Measurements from ENCODE around the gene TSKS. TPM values are rescaled to one million over a fixed set of nuclear protein-coding genes. Genes with fewer than 3 reads are reported as not detected.

Gene TSKS
- total and polyA plus RNA-seq, 7 donors, result 0.36 to 1.2 (median 0.83) TPM; not detected in 4

DNA sequence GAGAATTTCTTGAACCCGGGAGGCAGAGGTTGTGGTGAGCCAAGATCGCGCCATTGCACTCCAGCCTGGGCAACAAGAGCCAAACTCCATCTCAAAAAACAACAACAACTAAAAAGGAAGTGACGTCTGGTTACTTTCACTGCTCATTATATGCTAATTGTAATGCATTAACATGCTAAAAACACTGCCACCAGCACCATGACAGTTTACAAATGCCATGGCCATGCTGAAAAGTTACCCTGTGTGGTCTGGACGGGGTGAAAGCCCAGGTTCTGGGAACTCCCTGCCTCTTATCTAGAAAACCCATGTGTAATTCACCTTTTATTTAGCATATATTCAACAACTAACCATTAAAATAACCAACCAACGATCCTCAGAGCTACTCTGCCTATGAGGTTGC lies 44.1 kb downstream of the TSKS start:
- DNase-seq, result no peak
- Histone ChIP-seq H3K4me3 (no peak overlapping the region), H3K27me3 (no peaks in the 10 kb centered on the region), H3K9me3 (no peaks in the 10 kb centered on the region), H3K27ac (peak overlapping the region in 1 of 4 donors; percentile 34), H3K36me3 (no peaks in the 10 kb centered on the region), H3K4me1 (no peaks in the 10 kb centered on the region)
- 63 to 82% methylated on average over 6 of the region's 6 CpGs for WGBS, 2 donors
- intact Hi-C loops (cut with DNase I), result no loop called here
- TF ChIP-seq POLR2AphosphoS5 (IDR thresholded peaks at IDR 0.05) (no peak), EP300 (IDR thresholded peaks at IDR 0.05) (no peak), POLR2A (IDR thresholded peaks at IDR 0.05) (no peak)
- TF ChIP-seq, protein P1, sequence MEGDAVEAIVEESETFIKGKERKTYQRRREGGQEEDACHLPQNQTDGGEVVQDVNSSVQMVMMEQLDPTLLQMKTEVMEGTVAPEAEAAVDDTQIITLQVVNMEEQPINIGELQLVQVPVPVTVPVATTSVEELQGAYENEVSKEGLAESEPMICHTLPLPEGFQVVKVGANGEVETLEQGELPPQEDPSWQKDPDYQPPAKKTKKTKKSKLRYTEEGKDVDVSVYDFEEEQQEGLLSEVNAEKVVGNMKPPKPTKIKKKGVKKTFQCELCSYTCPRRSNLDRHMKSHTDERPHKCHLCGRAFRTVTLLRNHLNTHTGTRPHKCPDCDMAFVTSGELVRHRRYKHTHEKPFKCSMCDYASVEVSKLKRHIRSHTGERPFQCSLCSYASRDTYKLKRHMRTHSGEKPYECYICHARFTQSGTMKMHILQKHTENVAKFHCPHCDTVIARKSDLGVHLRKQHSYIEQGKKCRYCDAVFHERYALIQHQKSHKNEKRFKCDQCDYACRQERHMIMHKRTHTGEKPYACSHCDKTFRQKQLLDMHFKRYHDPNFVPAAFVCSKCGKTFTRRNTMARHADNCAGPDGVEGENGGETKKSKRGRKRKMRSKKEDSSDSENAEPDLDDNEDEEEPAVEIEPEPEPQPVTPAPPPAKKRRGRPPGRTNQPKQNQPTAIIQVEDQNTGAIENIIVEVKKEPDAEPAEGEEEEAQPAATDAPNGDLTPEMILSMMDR (IDR thresholded peaks at IDR 0.05), result no peak

- H3K27me3 ChIP-seq, result no peaks in the 10 kb centered on the region
- H3K9me3 ChIP-seq, result no peaks in the 10 kb centered on the region
- no peak overlapping the region for H3K4me3 ChIP-seq
- no peak for DNase-seq
- H3K36me3 ChIP-seq, result no peaks in the 10 kb centered on the region
- H3K4me1 ChIP-seq, result no peaks in the 10 kb centered on the region
- no peak for TF ChIP-seq POLR2AphosphoS5 (IDR thresholded peaks at IDR 0.05)
- TF ChIP-seq, protein P1 (IDR thresholded peaks at IDR 0.05), result no peak
- no peak for TF ChIP-seq EP300 (IDR thresholded peaks at IDR 0.05)
- no peak for TF ChIP-seq POLR2A (IDR thresholded peaks at IDR 0.05)
- WGBS, 2 donors, result 73 to 87% methylated on average over 8 of the region's 8 CpGs
- intact Hi-C loops (cut with DNase I), result no loop called here
- peak overlapping the region in 1 of 4 donors; percentile 34 for H3K27ac ChIP-seq
These were observed 44.6 kb downstream of the TSKS start for GRCh38 chr19:49718511-49718910.

DNA sequence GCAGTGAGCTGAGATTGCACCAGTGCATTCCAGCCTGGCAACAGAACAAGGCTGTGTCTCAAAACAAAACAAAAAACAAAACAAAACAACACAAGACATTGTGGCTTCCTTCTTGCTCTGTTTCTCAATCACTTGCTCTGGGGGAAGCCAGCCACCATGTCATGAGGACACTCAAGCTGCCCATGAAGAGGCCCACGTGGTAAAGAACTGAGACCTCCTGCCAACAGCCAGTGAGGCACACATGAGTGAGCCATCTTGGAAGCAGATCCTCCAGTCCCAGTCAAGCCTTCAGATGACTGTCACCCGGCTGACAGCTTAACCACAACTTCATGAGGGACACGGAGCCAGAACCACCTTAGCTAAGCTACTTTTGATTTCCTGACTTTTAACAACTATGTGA lies 47.0 kb downstream of the TSKS start:
- intact Hi-C loops (cut with DNase I), result no loop called here

GRCh38 chr19:49713236-49713845 lies 49.8 kb downstream of the TSKS start:
- no peaks in the 10 kb centered on the region for H3K27me3 ChIP-seq
- 36 to 68% methylated on average over 8 of the region's 8 CpGs for WGBS, 2 donors
- intact Hi-C loops (cut with DNase I), result no loop called here
- no peak for DNase-seq
- H3K4me1 ChIP-seq, result no peaks in the 10 kb centered on the region
- no peaks in the 10 kb centered on the region for H3K9me3 ChIP-seq
- no peak overlapping the region for H3K4me3 ChIP-seq
- no peak overlapping the region for H3K27ac ChIP-seq
- H3K36me3 ChIP-seq, result no peaks in the 10 kb centered on the region
- TF ChIP-seq, protein P1 (IDR thresholded peaks at IDR 0.05), result no peak
- TF ChIP-seq EP300 (IDR thresholded peaks at IDR 0.05), result no peak

More for the DNA sequence above, 47.0 kb downstream of the TSKS start:
- no peak for TF ChIP-seq POLR2AphosphoS5 (IDR thresholded peaks at IDR 0.05)
- no peak for TF ChIP-seq EP300 (IDR thresholded peaks at IDR 0.05)
- TF ChIP-seq, protein P1 (IDR thresholded peaks at IDR 0.05), result no peak
- no peak for TF ChIP-seq POLR2A (IDR thresholded peaks at IDR 0.05)
- no peak for DNase-seq
- no peak overlapping the region for H3K27ac ChIP-seq
- H3K9me3 ChIP-seq, result no peaks in the 10 kb centered on the region
- no peaks in the 10 kb centered on the region for H3K4me1 ChIP-seq
- no peak overlapping the region for H3K4me3 ChIP-seq
- H3K36me3 ChIP-seq, result no peaks in the 10 kb centered on the region
- 72 to 75% methylated on average over 3 of the region's 3 CpGs for WGBS, 2 donors
- H3K27me3 ChIP-seq, result no peaks in the 10 kb centered on the region

DNA sequence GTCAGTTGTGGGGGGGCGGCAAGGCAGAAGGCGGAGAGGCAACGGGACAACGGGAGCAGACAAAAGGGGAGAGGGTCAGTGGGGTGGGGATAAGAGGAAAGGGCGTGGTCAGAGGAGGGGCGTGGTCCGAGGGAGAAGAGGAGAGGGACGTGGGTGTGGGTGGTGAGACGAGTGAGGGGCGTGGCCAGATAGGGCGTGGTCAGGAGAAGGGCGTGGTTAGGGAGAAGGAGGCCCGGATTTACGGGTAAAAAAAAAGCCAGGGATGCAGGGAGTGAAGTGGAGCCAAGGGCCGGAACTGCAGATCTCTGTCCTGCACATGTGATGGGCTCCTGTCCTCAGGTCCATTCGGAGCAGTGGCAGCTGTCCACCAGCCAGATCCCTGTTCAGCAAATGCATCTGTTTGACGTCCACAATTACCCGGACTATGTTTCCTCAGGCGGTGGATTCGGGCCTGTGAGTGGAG lies 50.7 kb downstream of the TSKS start:
- H3K4me1 ChIP-seq, result no peaks in the 10 kb centered on the region
- 44 to 69% methylated on average over 20 of the region's 20 CpGs for WGBS, 2 donors
- no peaks in the 10 kb centered on the region for H3K9me3 ChIP-seq
- H3K27ac ChIP-seq, result no peak overlapping the region
- H3K27me3 ChIP-seq, result no peaks in the 10 kb centered on the region
- intact Hi-C loops (cut with DNase I), result no loop called here
- peak; percentile 87 for DNase-seq
- H3K36me3 ChIP-seq, result no peaks in the 10 kb centered on the region
- TF ChIP-seq POLR2AphosphoS5 (IDR thresholded peaks at IDR 0.05) (no peak), EP300 (IDR thresholded peaks at IDR 0.05) (no peak), POLR2A (IDR thresholded peaks at IDR 0.05) (no peak)
- TF ChIP-seq, protein P1 (IDR thresholded peaks at IDR 0.05), result no peak
- H3K4me3 ChIP-seq, result no peak overlapping the region

All from sigmoid colon (tissue), 7 donors.